ENCODE data around the gene RO60.
"Not testable (repeated sequence)": the region's sequence is repeated elsewhere in the genome, so short reads cannot be mapped to it uniquely, and the experiment has no call there.

Gene RO60

GRCh38 chr1:193025218-193025617 lies 34.2 kb upstream of the RO60 start:
- DNase-seq (no peak), ATAC-seq (ENCODE audit: insufficient read depth, low read depth) (no peak)
- Histone ChIP-seq H3K27ac (ENCODE audit: low read length) (no peak overlapping the region), H3K36me3 (ENCODE audit: insufficient read depth, low read length) (peaks cover 60% of the 10 kb centered on the region), H2AFZ (ENCODE audit: low read depth, low read length) (no peak overlapping the region), H3K79me2 (ENCODE audit: insufficient read depth, low read length) (peaks cover 8% of the 10 kb centered on the region), H3K9ac (ENCODE audit: low read depth, low read length) (no peak overlapping the region), H3K4me1 (ENCODE audit: insufficient read depth, low read length) (no peaks in the 10 kb centered on the region), H4K20me1 (ENCODE audit: insufficient read depth, low read length) (no peaks in the 10 kb centered on the region; the same call in 1 of the 2 replicates), H3K4me3 (ENCODE audit: low read depth in 1 of 2, low read length in 2 of 2) (no peak overlapping the region), H3K27me3 (ENCODE audit: insufficient read depth, low read length, poor library complexity) (no peaks in the 10 kb centered on the region), H3K9me3 (ENCODE audit: insufficient read depth, low read length, severe bottlenecking) (no peaks in the 10 kb centered on the region), H3K4me2 (ENCODE audit: insufficient read depth, low read length) (no peak overlapping the region)
- TF ChIP-seq EZH2 (IDR thresholded peaks at IDR 0.05; ENCODE audit: borderline replicate concordance, low read depth, low read length, severe bottlenecking) (no peak), CTCF (IDR thresholded peaks at IDR 0.05; ENCODE audit: borderline replicate concordance, extremely low read depth, low read length, poor library complexity, severe bottlenecking) (no peak)

- H2AFZ ChIP-seq (ENCODE audit: low read depth, low read length): no peak overlapping the region
- peaks cover 32% of the 10 kb centered on the region for H3K36me3 ChIP-seq (ENCODE audit: insufficient read depth, low read length)
- no peaks in the 10 kb centered on the region for H3K9me3 ChIP-seq (ENCODE audit: insufficient read depth, low read length, severe bottlenecking)
- DNase-seq: no peak
- no peak for TF ChIP-seq CTCF (IDR thresholded peaks at IDR 0.05; ENCODE audit: borderline replicate concordance, extremely low read depth, low read length, poor library complexity, severe bottlenecking)
- TF ChIP-seq EZH2 (IDR thresholded peaks at IDR 0.05; ENCODE audit: borderline replicate concordance, low read depth, low read length, severe bottlenecking): no peak
- no peak overlapping the region for H3K9ac ChIP-seq (ENCODE audit: low read depth, low read length)
- ATAC-seq (ENCODE audit: insufficient read depth, low read depth): no peak
- no peak overlapping the region for H3K4me3 ChIP-seq (ENCODE audit: low read depth in 1 of 2, low read length in 2 of 2)
- H3K4me2 ChIP-seq (ENCODE audit: insufficient read depth, low read length): no peak overlapping the region
- no peaks in the 10 kb centered on the region for H3K27me3 ChIP-seq (ENCODE audit: insufficient read depth, low read length, poor library complexity)
- peaks cover 49% of the 10 kb centered on the region for H3K79me2 ChIP-seq (ENCODE audit: insufficient read depth, low read length)
- H3K4me1 ChIP-seq (ENCODE audit: insufficient read depth, low read length): no peaks in the 10 kb centered on the region
- no peaks in the 10 kb centered on the region; the same call in 1 of the 2 replicates for H4K20me1 ChIP-seq (ENCODE audit: insufficient read depth, low read length)
- H3K27ac ChIP-seq (ENCODE audit: low read length): no peak overlapping the region
Measured at GRCh38 chr1:193030280-193030679, 29.1 kb upstream of the RO60 start.

DNA sequence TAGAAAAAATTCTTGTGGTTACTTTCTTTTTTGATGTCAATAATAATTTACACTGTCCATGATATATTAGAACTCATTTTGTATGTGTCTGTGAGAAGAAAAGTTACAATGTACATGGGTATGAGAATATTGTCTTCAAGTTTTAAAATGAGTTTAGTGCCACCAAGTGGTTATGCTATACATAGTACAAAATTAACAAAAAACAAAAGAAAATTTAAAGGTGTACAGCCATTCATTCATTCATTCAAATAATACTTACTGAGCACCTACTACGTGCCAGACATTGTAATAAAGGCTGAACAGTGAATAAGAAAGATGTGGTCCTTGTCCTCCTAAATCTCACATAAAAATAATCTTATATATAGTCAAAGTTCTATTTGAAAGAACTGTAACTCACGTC lies 28.0 kb upstream of the RO60 start:
- peaks cover 20% of the 10 kb centered on the region; the same call in 1 of the 2 replicates for H3K36me3 ChIP-seq (ENCODE audit: insufficient read depth, low read length)
- no peak for DNase-seq

DNA sequence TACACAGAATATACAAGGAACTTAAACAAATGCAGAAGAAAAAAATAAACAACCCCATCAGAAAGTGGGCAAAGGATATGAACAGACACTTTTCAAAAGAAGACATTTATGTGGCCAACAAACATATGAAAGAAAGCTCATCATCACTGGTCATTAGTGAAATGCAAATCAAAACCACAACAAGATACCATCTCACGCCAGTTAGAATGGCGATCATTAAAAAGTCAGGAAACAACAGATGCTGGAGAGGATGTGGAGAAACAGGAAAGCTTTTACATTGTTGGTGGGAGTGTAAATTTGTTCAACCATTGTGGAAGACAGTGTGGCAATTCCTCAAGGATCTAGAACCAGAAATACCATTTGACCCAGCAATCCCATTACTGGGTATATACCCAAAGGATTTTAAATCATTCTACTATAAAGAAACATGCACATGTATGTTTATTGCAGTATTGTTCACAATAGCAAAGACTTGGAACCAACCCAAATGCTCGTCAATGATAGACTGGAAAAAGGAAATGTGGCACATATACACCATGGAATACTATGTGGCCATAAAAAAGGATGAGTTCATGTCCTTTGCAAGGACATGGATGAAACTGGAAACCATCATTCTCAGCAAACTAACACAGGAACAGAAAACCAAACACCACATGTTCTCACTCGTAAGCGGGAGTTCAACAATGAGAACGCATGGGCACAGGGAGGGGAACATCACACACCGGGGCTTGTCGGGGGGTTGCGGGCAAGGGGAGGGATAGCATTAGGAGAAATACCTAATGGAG lies 26.6 kb upstream of the RO60 start:
- H3K36me3 ChIP-seq (ENCODE audit: insufficient read depth, low read length): peaks cover 13% of the 10 kb centered on the region; the same call in 1 of the 2 replicates
- not testable (repeated sequence) for H3K4me1 ChIP-seq (ENCODE audit: insufficient read depth, low read length); ATAC-seq (ENCODE audit: insufficient read depth, low read depth)

More for the DNA sequence above, 28.0 kb upstream of the RO60 start:
- Histone ChIP-seq H4K20me1 (ENCODE audit: insufficient read depth, low read length) (no peaks in the 10 kb centered on the region; the same call in 1 of the 2 replicates), H3K9ac (ENCODE audit: low read depth, low read length) (no peak overlapping the region), H3K4me3 (ENCODE audit: low read depth in 1 of 2, low read length in 2 of 2) (no peak overlapping the region), H3K4me2 (ENCODE audit: insufficient read depth, low read length) (no peak overlapping the region), H3K79me2 (ENCODE audit: insufficient read depth, low read length) (peaks cover 59% of the 10 kb centered on the region), H3K9me3 (ENCODE audit: insufficient read depth, low read length, severe bottlenecking) (no peaks in the 10 kb centered on the region), H3K27ac (ENCODE audit: low read length) (no peak overlapping the region), H3K4me1 (ENCODE audit: insufficient read depth, low read length) (no peaks in the 10 kb centered on the region), H3K27me3 (ENCODE audit: insufficient read depth, low read length, poor library complexity) (no peaks in the 10 kb centered on the region), H2AFZ (ENCODE audit: low read depth, low read length) (no peak overlapping the region)
- peak; percentile 70 for ATAC-seq (ENCODE audit: insufficient read depth, low read depth)
- TF ChIP-seq CTCF (IDR thresholded peaks at IDR 0.05; ENCODE audit: borderline replicate concordance, extremely low read depth, low read length, poor library complexity, severe bottlenecking) (peak; percentile 45), EZH2 (IDR thresholded peaks at IDR 0.05; ENCODE audit: borderline replicate concordance, low read depth, low read length, severe bottlenecking) (no peak)

More for the DNA sequence above, 26.6 kb upstream of the RO60 start:
- not testable (repeated sequence) for H2AFZ ChIP-seq (ENCODE audit: low read depth, low read length); H3K4me2 ChIP-seq (ENCODE audit: insufficient read depth, low read length); DNase-seq; H4K20me1 ChIP-seq (ENCODE audit: insufficient read depth, low read length); H3K27me3 ChIP-seq (ENCODE audit: insufficient read depth, low read length, poor library complexity); H3K4me3 ChIP-seq (ENCODE audit: low read depth in 1 of 2, low read length in 2 of 2); H3K9me3 ChIP-seq (ENCODE audit: insufficient read depth, low read length, severe bottlenecking); H3K27ac ChIP-seq (ENCODE audit: low read length); H3K9ac ChIP-seq (ENCODE audit: low read depth, low read length)
- peaks cover 73% of the 10 kb centered on the region for H3K79me2 ChIP-seq (ENCODE audit: insufficient read depth, low read length)

All from DND-41 (cell line).